GM19193 (cell line): Measurements from ENCODE around the gene LRRC45.

Experiments used
- POLR2A ChIP-seq: IDR thresholded peaks from 4 replicates; pipeline ENCODE4 v1.6.1; 2011; ENCODE audit not compliant: insufficient read depth, insufficient read length; ENCODE audit errors: extremely low read depth

LRRC45 gene

GRCh38 chr17:82009413-82009812 lies 13.7 kb upstream of the LRRC45 start:
- TF ChIP-seq POLR2A = no peak

DNA sequence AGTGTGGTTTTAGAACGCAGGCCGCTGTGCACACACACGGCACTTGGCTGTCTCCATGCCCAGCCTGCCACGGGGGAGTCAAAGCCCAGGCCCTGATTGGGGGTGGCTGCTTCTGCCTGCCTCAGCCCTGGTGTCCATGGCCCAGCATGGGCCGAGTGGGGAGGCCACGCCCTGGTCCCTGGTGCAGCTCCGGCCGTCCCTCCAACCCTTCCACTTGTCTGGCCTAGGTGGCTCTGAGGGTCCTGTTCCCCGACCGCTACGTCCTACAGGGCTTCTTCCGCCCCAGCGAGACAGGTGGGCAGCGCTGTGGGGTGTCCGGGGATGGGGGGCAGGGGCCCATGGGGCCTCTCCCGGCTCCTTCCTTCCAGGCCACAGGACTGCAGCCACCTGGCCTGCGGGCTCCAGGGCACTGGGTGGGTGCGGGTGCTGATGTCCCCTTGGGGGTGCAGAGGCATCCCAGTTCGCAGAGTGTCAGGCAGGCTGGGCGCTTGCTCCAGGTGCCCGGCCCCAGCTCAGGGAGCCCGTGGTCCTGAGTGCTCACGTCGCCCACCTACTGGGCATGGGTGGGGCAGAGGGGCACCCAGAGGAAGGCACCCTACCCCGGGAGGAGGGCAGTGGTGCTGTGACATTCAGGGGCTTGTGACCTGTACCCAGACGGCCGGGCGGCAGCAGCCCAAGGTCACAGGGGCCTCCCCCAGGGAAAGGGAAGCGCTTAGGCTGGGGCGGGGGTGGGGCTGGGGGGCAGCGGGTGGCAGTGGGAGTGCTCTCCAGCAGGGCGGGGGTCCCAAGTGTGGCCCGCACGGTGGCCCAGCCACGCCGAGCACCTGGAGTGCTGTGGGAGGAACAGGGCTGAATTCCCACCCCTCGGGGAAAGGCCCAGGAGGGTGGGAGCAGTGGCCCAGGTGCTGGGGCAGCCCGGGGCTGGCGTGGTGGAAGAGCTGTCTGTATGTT lies 12.3 kb upstream of the LRRC45 start:
- no peak for TF ChIP-seq POLR2A

GRCh38 chr17:82011617-82012187 lies 11.4 kb upstream of the LRRC45 start:
- no peak for TF ChIP-seq POLR2A

DNA sequence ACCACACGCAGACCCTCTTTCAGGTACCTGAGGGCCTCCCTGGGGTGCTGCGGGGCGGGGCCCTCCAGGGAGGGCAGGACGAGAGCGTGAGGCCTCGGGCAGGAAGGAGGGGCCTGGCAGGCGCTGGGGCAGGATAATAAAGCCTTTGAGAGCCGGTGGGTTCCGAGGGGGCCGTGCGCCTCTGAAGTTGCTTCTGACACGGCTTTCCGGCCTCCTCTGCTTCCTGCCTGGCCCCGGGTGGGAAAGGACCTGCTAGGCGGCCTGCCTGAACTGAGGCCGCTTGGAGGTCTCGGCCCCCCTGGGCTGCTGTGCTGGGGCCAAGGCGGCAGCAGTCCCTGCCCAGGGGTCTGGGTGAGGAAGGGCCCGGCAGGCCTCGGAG lies 10.9 kb upstream of the LRRC45 start:
- TF ChIP-seq POLR2A = no peak

DNA sequence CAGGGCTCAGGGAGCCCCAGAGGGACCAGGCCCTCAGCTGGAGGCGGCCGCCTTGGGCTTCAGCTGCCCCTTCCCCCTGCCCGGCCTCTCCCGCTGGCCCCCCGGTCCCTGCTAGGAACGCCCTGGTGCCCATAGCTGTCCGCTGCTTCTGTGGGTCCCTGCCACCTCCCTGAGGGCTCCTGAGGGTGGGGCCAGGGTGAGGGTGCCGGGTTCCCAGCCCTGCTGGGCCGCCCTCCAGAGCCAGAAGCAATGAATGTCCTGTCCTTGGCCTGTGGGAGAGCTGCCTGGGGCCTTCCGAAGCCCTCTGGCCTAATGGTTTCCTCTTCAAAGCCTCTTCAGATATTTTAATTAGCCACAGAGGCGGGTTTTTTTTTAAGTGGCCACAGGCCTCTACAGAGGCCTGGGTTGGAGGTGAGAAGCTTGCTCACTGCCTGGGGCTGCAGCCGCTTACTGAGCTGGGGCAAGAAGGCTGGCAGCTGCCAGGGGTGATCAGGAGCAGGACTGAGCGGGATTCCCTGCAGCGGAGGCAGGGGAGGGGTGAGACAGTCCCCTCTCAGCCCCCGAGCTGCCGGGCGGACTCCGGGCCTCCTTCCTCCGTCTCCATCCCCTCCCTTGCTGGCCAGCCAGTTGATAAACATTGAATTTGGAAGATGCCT lies 10.3 kb upstream of the LRRC45 start:
- no peak for TF ChIP-seq POLR2A

GRCh38 chr17:82013341-82013740 lies 9.8 kb upstream of the LRRC45 start:
- no peak for TF ChIP-seq POLR2A

- TF ChIP-seq POLR2A = no peak
These were observed 9.3 kb upstream of the LRRC45 start for GRCh38 chr17:82013772-82014321.

- no peak for TF ChIP-seq POLR2A
These were observed 8.7 kb upstream of the LRRC45 start for GRCh38 chr17:82014432-82014831.

DNA sequence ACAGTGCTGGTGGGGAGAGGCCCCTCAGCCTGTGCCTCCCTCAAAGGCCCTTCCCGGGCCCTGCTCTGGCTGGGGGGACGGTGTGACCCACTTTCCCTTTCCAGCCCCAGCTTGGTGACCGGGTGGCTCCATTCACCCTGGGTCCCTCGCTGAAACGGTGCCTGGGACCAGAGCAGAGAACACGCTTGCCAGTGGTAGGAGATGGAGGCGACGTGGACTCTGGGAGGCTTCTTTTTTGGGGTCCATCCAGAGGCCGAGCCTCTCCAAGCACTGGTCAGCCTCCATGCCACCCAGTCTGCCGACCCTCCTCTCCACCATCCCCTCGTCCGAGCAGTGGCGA lies 8.2 kb upstream of the LRRC45 start:
- TF ChIP-seq POLR2A = no peak

DNA sequence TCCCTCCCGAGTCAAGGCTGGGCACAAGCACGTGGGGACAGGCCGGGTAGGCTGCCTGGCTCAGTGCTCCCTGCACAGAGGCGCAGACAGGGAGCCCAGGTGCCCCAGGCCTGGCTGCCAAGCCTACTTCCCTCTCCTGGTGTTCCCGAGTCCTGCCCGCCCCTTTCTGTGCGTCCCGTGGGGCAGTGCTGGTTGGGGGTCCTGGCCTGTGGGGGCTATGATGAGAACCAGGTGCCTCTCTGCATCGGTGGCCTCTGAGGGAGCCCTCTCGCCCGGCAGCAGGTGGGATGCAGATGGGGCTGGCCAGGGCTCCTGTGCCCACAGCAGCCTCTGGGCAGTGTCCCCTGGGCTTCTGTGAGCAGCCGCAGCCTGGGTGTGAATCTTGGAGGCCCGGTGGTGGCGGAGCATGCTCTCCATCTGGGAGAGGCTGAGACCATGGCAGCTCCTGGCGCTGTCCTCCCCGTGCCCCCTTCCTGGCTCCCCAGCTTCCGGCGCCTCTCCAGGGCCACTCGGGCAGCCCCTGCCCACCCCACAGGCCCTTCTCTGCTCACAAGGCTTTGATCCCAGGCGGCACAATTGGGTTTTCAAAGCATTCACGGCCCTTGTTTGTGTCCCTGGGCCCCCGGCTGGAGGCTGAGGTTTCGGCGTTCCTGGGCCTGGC lies 7.7 kb upstream of the LRRC45 start:
- TF ChIP-seq POLR2A = no peak

- no peak for TF ChIP-seq POLR2A
These were observed 6.8 kb upstream of the LRRC45 start for GRCh38 chr17:82016061-82016874.

- no peak for TF ChIP-seq POLR2A
These were observed 6.1 kb upstream of the LRRC45 start for GRCh38 chr17:82016875-82017459.

DNA sequence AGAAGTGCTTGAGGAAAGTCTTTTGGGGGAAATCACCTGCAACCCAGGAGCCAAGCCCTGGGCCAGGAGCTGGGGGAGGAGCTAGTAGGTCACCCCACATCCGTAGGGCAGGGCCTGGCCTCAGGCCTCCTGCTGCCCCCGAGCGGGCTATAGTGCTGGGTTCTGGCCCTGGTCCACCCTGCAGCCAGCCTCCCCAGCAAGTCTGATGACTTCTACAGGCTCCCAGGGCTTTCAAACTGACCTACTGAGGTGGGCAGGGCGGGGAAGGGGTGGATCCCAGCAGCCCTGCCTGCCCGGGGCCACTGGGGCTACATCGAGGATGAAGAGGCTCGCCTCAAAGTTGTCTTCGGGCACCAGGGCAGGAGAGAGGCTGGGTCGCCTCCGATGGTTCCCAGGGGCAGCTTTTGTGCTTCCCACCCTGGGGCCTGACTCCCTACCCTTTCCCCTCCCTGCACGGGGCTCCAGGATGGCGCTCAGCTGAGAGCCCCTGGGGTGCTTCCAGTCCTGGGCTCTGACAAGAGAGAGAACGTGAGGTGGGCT lies 5.4 kb upstream of the LRRC45 start:
- TF ChIP-seq POLR2A = no peak
